DMS53 (cell line): Measurements from ENCODE around the gene PFN4.

Source experiments
- DNase-seq: peaks from one replicate; lab custom pipeline; 2025; lab: John Stamatoyannopoulos, UW

Gene PFN4

DNA sequence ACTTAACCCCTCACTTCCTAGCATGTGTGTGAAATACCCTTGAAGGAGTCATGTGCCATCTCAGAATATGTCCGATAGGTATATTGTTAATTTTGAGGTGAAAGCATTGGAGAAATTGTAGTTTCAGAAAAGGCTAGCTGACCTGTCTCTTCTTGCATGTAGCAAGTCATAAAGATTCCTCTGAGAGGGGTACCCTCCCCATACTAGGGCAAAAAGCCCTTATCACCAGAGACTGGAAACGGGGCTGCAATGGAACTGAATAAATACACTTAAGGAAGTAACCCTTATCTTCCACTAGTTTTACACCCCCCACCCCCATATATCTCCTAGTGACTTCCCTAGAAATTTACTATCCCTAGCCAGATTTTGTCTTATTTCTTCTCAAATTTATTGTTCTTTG, 45.3 kb downstream of the PFN4 start:
- DNase-seq: peak; percentile 26

- no peak for DNase-seq
Observed at GRCh38 chr2:24077535-24077877, 45.6 kb downstream of the PFN4 start.

- DNase-seq: peak; percentile 76
Observed at GRCh38 chr2:24076849-24077534, 46.1 kb downstream of the PFN4 start.

GRCh38 chr2:24075915-24076848, 47.0 kb downstream of the PFN4 start, which contains the start of gene SF3B6:
Gene SF3B6, minus strand, starts transcription at chr2:24076326. Its CDS starts 97 bp downstream, at chr2:24076229.
- DNase-seq: peak; percentile 99

- DNase-seq: no peak
Observed at GRCh38 chr2:24075259-24075658, 47.9 kb downstream of the PFN4 start.

GRCh38 chr2:24073816-24074215, 49.3 kb downstream of the PFN4 start:
- no peak for DNase-seq

- DNase-seq: no peak
Observed at GRCh38 chr2:24072259-24072658, 50.9 kb downstream of the PFN4 start.

- DNase-seq: no peak
Observed at GRCh38 chr2:24065341-24065740, 57.8 kb downstream of the PFN4 start.
